ENCODE measurements around the gene PIPOX. TPM values are rescaled to one million over a fixed set of nuclear protein-coding genes. Genes with fewer than 3 reads are reported as not detected.

The PIPOX gene
- total and polyA plus RNA-seq, 4 experiments from 2014 or later: 0.29 to 3.6 (median 3.5) TPM; not detected in 1

- Histone ChIP-seq H3K4me1 (ENCODE audit: insufficient read depth, low read length) (no peaks in the 10 kb centered on the region), H3K36me3 (ENCODE audit: insufficient read depth, low read length) (no peaks in the 10 kb centered on the region), H3K27ac (ENCODE audit: low read depth, low read length) (no peak overlapping the region), H3K27me3 (ENCODE audit: insufficient read depth, low read length) (peaks cover 4% of the 10 kb centered on the region), H3K4me3 (ENCODE audit: low read length in 2 of 2) (no peak overlapping the region), H3K9me3 (ENCODE audit: control insufficient read depth in 1 of 2, low read length in 2 of 2) (no peaks in the 10 kb centered on the region)
- POLR2A ChIA-PET (ENCODE audit: partially characterized antibody): no interaction called here
- no peak overlapping the region for H3K4me3 Mint-ChIP-seq
- H3K4me1 Mint-ChIP-seq: no peaks in the 10 kb centered on the region
- no peak overlapping the region for H3K27ac Mint-ChIP-seq
- CTCF ChIA-PET (ENCODE audit: partially characterized antibody): interaction anchor here (0.7 kb wide), 1 partner anchor 15 kb away, joined by 3 read pairs; no protein-coding TSS in a partner anchor
- DNase-seq: no peak
- H3K36me3 Mint-ChIP-seq: peaks cover 0 to 4% of the 10 kb centered on the region in 2 donors
- intact Hi-C loops (cut with micrococcal nuclease): no loop called here
- peaks cover 36% of the 10 kb centered on the region in 2 donors for H3K27me3 Mint-ChIP-seq
- peaks cover 0 to 21% (median 16%) of the 10 kb centered on the region in 8 donors for H3K9me3 Mint-ChIP-seq
Measured at GRCh38 chr17:29034510-29034909, 8.4 kb upstream of the PIPOX start.

GRCh38 chr17:29036584-29036983 lies 6.4 kb upstream of the PIPOX start:
- peaks cover 0 to 21% (median 15%) of the 10 kb centered on the region in 8 donors for H3K9me3 Mint-ChIP-seq

DNA sequence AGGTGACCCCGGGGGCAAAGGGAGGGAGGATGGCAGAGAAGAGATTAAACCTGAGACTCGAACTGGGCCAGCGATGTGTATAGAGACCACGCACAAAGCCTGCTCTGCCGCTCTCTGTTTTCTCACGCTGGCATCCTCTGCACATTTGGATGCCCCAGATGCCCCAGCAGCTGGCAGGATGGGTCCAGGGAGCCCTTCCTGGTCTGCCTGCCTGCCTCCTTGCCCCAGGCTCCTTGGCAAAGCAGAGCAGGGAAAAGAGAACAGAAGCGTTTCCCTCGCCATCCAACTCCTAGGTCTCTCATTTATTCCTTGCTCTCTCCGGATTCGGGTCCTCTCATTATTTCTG lies 5.2 kb upstream of the PIPOX start:
- H3K27ac ChIP-seq (ENCODE audit: low read depth, low read length): no peak overlapping the region
- CTCF ChIA-PET (ENCODE audit: partially characterized antibody): no interaction called here
- H3K27me3 ChIP-seq (ENCODE audit: insufficient read depth, low read length): no peaks in the 10 kb centered on the region
- no peak for DNase-seq
- Mint-ChIP-seq H3K27me3 (peaks cover 15 to 18% of the 10 kb centered on the region in 2 donors), H3K4me1 (no peaks in the 10 kb centered on the region), H3K36me3 (peaks cover 0 to 4% of the 10 kb centered on the region in 2 donors), H3K9me3 (peaks cover 0 to 21% (median 15%) of the 10 kb centered on the region in 8 donors), H3K27ac (no peak overlapping the region), H3K4me3 (no peak overlapping the region)
- H3K9me3 ChIP-seq (ENCODE audit: control insufficient read depth in 1 of 2, low read length in 2 of 2): no peaks in the 10 kb centered on the region
- no peak overlapping the region for H3K4me3 ChIP-seq (ENCODE audit: low read length in 2 of 2)
- no peaks in the 10 kb centered on the region for H3K4me1 ChIP-seq (ENCODE audit: insufficient read depth, low read length)
- no peaks in the 10 kb centered on the region for H3K36me3 ChIP-seq (ENCODE audit: insufficient read depth, low read length)
- POLR2A ChIA-PET (ENCODE audit: partially characterized antibody): no interaction called here
- intact Hi-C loops (cut with micrococcal nuclease): no loop called here

More at GRCh38 chr17:29036584-29036983, 6.4 kb upstream of the PIPOX start:
- no peak for DNase-seq
- H3K27me3 Mint-ChIP-seq: peaks cover 25 to 27% of the 10 kb centered on the region in 2 donors
- no peak overlapping the region for H3K27ac Mint-ChIP-seq
- H3K4me3 Mint-ChIP-seq: no peak overlapping the region
- no peaks in the 10 kb centered on the region for H3K4me1 ChIP-seq (ENCODE audit: insufficient read depth, low read length)
- no peaks in the 10 kb centered on the region for H3K4me1 Mint-ChIP-seq
- ChIA-PET POLR2A (ENCODE audit: partially characterized antibody) (no interaction called here), CTCF (ENCODE audit: partially characterized antibody) (no interaction called here)
- intact Hi-C loops (cut with micrococcal nuclease): no loop called here
- H3K27me3 ChIP-seq (ENCODE audit: insufficient read depth, low read length): peaks cover 2% of the 10 kb centered on the region
- H3K9me3 ChIP-seq (ENCODE audit: control insufficient read depth in 1 of 2, low read length in 2 of 2): no peaks in the 10 kb centered on the region
- no peak overlapping the region for H3K27ac ChIP-seq (ENCODE audit: low read depth, low read length)
- H3K4me3 ChIP-seq (ENCODE audit: low read length in 2 of 2): no peak overlapping the region
- H3K36me3 Mint-ChIP-seq: peaks cover 0 to 4% of the 10 kb centered on the region in 2 donors
- H3K36me3 ChIP-seq (ENCODE audit: insufficient read depth, low read length): no peaks in the 10 kb centered on the region

DNA sequence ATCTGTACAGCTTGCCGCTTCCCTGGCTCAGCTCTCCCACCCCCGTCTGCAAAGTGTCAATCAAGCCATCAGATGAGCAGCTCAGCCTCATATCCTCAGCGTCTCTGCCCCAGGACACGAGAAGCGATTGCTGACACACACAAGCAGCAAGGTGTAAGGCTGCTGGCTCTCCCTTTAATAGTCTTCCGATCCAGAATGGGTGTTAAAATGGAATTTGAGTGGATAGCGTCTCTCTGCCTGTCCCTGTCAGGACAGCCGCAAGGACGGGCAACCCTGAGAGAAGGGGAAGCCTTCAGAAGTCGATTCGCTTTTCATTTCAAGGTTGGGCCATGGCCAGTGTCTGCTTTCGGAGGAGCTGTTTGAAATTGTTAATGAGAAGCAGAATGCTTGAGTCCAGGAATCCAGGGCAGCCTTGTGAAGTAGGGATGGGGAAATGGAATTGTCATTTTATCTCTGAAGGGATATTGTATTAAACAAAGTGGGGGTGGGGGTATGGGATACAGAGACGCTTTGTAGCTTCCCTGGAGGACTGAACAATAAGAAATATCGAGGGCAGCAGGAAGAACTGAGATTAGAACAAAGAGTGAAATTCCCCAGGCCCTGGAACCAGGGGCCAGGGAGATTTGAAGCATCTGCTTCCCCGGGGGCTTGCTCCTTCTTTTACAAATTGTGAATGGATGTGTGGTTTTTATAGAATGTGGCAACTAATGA lies 4.7 kb upstream of the PIPOX start:
- H3K27ac ChIP-seq (ENCODE audit: low read depth, low read length): no peak overlapping the region
- CTCF ChIA-PET (ENCODE audit: partially characterized antibody): interaction anchor here (1.6 kb wide), 1 partner anchor 10 kb away, joined by 6 read pairs; no protein-coding TSS in a partner anchor
- Mint-ChIP-seq H3K4me3 (no peak overlapping the region), H3K27ac (no peak overlapping the region), H3K27me3 (peaks cover 12 to 15% of the 10 kb centered on the region in 2 donors), H3K36me3 (peaks cover 0 to 4% of the 10 kb centered on the region in 2 donors), H3K4me1 (no peaks in the 10 kb centered on the region), H3K9me3 (peaks cover 0 to 21% (median 15%) of the 10 kb centered on the region in 8 donors)
- H3K27me3 ChIP-seq (ENCODE audit: insufficient read depth, low read length): no peaks in the 10 kb centered on the region
- no peaks in the 10 kb centered on the region for H3K4me1 ChIP-seq (ENCODE audit: insufficient read depth, low read length)
- no peak for DNase-seq
- no peaks in the 10 kb centered on the region for H3K36me3 ChIP-seq (ENCODE audit: insufficient read depth, low read length)
- POLR2A ChIA-PET (ENCODE audit: partially characterized antibody): no interaction called here
- no peaks in the 10 kb centered on the region for H3K9me3 ChIP-seq (ENCODE audit: control insufficient read depth in 1 of 2, low read length in 2 of 2)
- no peak overlapping the region for H3K4me3 ChIP-seq (ENCODE audit: low read length in 2 of 2)
- intact Hi-C loops (cut with micrococcal nuclease): no loop called here

GRCh38 chr17:29039764-29040598 lies 3.0 kb upstream of the PIPOX start:
- ChIA-PET CTCF (ENCODE audit: partially characterized antibody) (interaction anchor here (1.6 kb wide), 1 partner anchor 9 kb away, joined by 6 read pairs; no protein-coding TSS in a partner anchor), POLR2A (ENCODE audit: partially characterized antibody) (no interaction called here)
- no peaks in the 10 kb centered on the region for H3K4me1 Mint-ChIP-seq

GRCh38 chr17:29041091-29041490 lies 1.9 kb upstream of the PIPOX start:
- ChIA-PET CTCF (ENCODE audit: partially characterized antibody) (no interaction called here), POLR2A (ENCODE audit: partially characterized antibody) (no interaction called here)
- Histone ChIP-seq H3K9me3 (ENCODE audit: control insufficient read depth in 1 of 2, low read length in 2 of 2) (no peaks in the 10 kb centered on the region), H3K4me3 (ENCODE audit: low read length in 2 of 2) (no peak overlapping the region), H3K36me3 (ENCODE audit: insufficient read depth, low read length) (no peaks in the 10 kb centered on the region), H3K27ac (ENCODE audit: low read depth, low read length) (no peak overlapping the region), H3K27me3 (ENCODE audit: insufficient read depth, low read length) (no peaks in the 10 kb centered on the region), H3K4me1 (ENCODE audit: insufficient read depth, low read length) (no peaks in the 10 kb centered on the region)
- DNase-seq: no peak
- Mint-ChIP-seq H3K9me3 (peaks cover 0 to 3% (median 0%) of the 10 kb centered on the region in 8 donors), H3K27me3 (peaks cover 2 to 7% of the 10 kb centered on the region in 2 donors), H3K27ac (no peak overlapping the region), H3K4me3 (no peak overlapping the region), H3K4me1 (no peaks in the 10 kb centered on the region), H3K36me3 (no peaks in the 10 kb centered on the region)
- intact Hi-C loops (cut with micrococcal nuclease): no loop called here

More at GRCh38 chr17:29039764-29040598, 3.0 kb upstream of the PIPOX start:
- Histone ChIP-seq H3K4me1 (ENCODE audit: insufficient read depth, low read length) (no peaks in the 10 kb centered on the region), H3K36me3 (ENCODE audit: insufficient read depth, low read length) (no peaks in the 10 kb centered on the region), H3K4me3 (ENCODE audit: low read length in 2 of 2) (no peak overlapping the region), H3K9me3 (ENCODE audit: control insufficient read depth in 1 of 2, low read length in 2 of 2) (no peaks in the 10 kb centered on the region), H3K27ac (ENCODE audit: low read depth, low read length) (no peak overlapping the region), H3K27me3 (ENCODE audit: insufficient read depth, low read length) (no peaks in the 10 kb centered on the region)
- intact Hi-C loops (cut with micrococcal nuclease): no loop called here
- Mint-ChIP-seq H3K27ac (no peak overlapping the region), H3K36me3 (no peaks in the 10 kb centered on the region), H3K4me3 (no peak overlapping the region), H3K27me3 (peaks cover 8 to 12% of the 10 kb centered on the region in 2 donors), H3K9me3 (peaks cover 0 to 6% (median 4%) of the 10 kb centered on the region in 8 donors)
- DNase-seq: no peak

- H3K9me3 Mint-ChIP-seq: peaks cover 0 to 3% (median 0%) of the 10 kb centered on the region in 8 donors
- H3K4me1 Mint-ChIP-seq: no peaks in the 10 kb centered on the region
- CTCF ChIA-PET (ENCODE audit: partially characterized antibody): no interaction called here
- Histone ChIP-seq H3K4me1 (ENCODE audit: insufficient read depth, low read length) (no peaks in the 10 kb centered on the region), H3K4me3 (ENCODE audit: low read length in 2 of 2) (no peak overlapping the region), H3K27ac (ENCODE audit: low read depth, low read length) (no peak overlapping the region), H3K36me3 (ENCODE audit: insufficient read depth, low read length) (no peaks in the 10 kb centered on the region), H3K9me3 (ENCODE audit: control insufficient read depth in 1 of 2, low read length in 2 of 2) (no peaks in the 10 kb centered on the region), H3K27me3 (ENCODE audit: insufficient read depth, low read length) (no peaks in the 10 kb centered on the region)
- H3K27ac Mint-ChIP-seq: no peak overlapping the region
- H3K4me3 Mint-ChIP-seq: no peak overlapping the region
- H3K27me3 Mint-ChIP-seq: peaks cover 2 to 5% of the 10 kb centered on the region in 2 donors
- DNase-seq: no peak
- POLR2A ChIA-PET (ENCODE audit: partially characterized antibody): no interaction called here
- no peaks in the 10 kb centered on the region for H3K36me3 Mint-ChIP-seq
- intact Hi-C loops (cut with micrococcal nuclease): no loop called here
Measured at GRCh38 chr17:29041571-29041970, 1.4 kb upstream of the PIPOX start.

Data from CD4-positive, alpha-beta memory T cell (primary cell).